ENCODE results near the gene IQCN.

Gene IQCN

GRCh38 chr19:18274219-18274780 lies at the start of gene IQCN:
IQCN (minus strand) TSS chr19:18274452; CDS start chr19:18269478, 4,974 bp downstream.
- FAIRE-seq, result no peak

- FAIRE-seq, result no peak
Observed at GRCh38 chr19:18322759-18323460, 48.7 kb upstream of the IQCN start, which contains the start of gene LSM4. LSM4 (minus strand) TSS chr19:18323076; CDS start chr19:18323020, 56 bp downstream.

- FAIRE-seq, result no peak
Observed at GRCh38 chr19:18322318-18322758, 48.1 kb upstream of the IQCN start.

GRCh38 chr19:18321734-18322102 lies 47.5 kb upstream of the IQCN start:
- FAIRE-seq, result no peak

- FAIRE-seq, result no peak
Observed at GRCh38 chr19:18320865-18321733, 46.8 kb upstream of the IQCN start.

- peak; percentile 38 for FAIRE-seq
Observed at GRCh38 chr19:18319591-18320135, 45.4 kb upstream of the IQCN start.

GRCh38 chr19:18317961-18318800 lies 43.9 kb upstream of the IQCN start:
- FAIRE-seq, result no peak

- no peak for FAIRE-seq
Observed at GRCh38 chr19:18313398-18313797, 39.1 kb upstream of the IQCN start.

GRCh38 chr19:18312092-18312534 lies 37.9 kb upstream of the IQCN start:
- no peak for FAIRE-seq

- no peak for FAIRE-seq
Observed at GRCh38 chr19:18311502-18312091, 37.3 kb upstream of the IQCN start.

GRCh38 chr19:18310966-18311365 lies 36.7 kb upstream of the IQCN start:
- no peak for FAIRE-seq

GRCh38 chr19:18310118-18310909 lies 36.1 kb upstream of the IQCN start:
- no peak for FAIRE-seq

- FAIRE-seq, result no peak
Observed at GRCh38 chr19:18309525-18310064, 35.3 kb upstream of the IQCN start.

- no peak for FAIRE-seq
Observed at GRCh38 chr19:18308948-18309325, 34.7 kb upstream of the IQCN start.

GRCh38 chr19:18308051-18308947 lies 34.0 kb upstream of the IQCN start:
- FAIRE-seq, result no peak

GRCh38 chr19:18307271-18307681 lies 33.0 kb upstream of the IQCN start:
- no peak for FAIRE-seq

- no peak for FAIRE-seq
Observed at GRCh38 chr19:18306888-18307260, 32.6 kb upstream of the IQCN start.

GRCh38 chr19:18306209-18306887 lies 32.1 kb upstream of the IQCN start:
- no peak for FAIRE-seq
